Gastrocnemius medialis (tissue), 4 donors: ENCODE results near the gene MTARC2. TPM values are rescaled to one million over a fixed set of nuclear protein-coding genes. Genes with fewer than 3 reads are reported as not detected.

ENCODE experiments used
- ATAC-seq, 2 donors: fragments of 150-250 bp; one replicate each; pipeline ENCODE4 v1.9.1; 2016
- DNase-seq, 2 donors: peaks; one replicate each; pipeline ENCODE4 v3.0.0-alpha.2; 2019
- H3K27ac ChIP-seq, 4 donors: fragments of 200-600 bp; sonication (generic); 1 replicate in 1 of 4; 2 replicates in 3 of 4; pipeline ENCODE4 v1.5.1; 2016 to 2018; ENCODE audit warnings: mild to moderate bottlenecking in 2 of 4, moderate library complexity in 1 of 4
- H3K27me3 ChIP-seq, 3 donors: fragments of 200-600 bp; sonication (generic) in 2 of 3; 1 replicate in 1 of 3; 2 replicates in 2 of 3; pipeline versions ENCODE4 v1.5.1 to v1.6.0; 2016 to 2019; ENCODE audit warnings: mild to moderate bottlenecking in 1 of 3, moderate library complexity in 1 of 3
- H3K36me3 ChIP-seq, 2 donors: fragments of 200-600 bp; sonication (generic) in 1 of 2; one replicate each; pipeline ENCODE4 v1.5.1; 2017 to 2018
- H3K4me1 ChIP-seq, 2 donors: fragments of 200-600 bp; sonication (generic) in 1 of 2; one replicate each; pipeline ENCODE4 v1.5.1; 2016 to 2017; ENCODE audit warnings: mild to moderate bottlenecking in 2 of 2
- H3K4me3 ChIP-seq, 4 donors: fragments of 200-600 bp; sonication (generic) in 3 of 4; 1 replicate in 1 of 4; 2 replicates in 3 of 4; pipeline ENCODE4 v1.5.1; 2016 to 2019; ENCODE audit warnings: mild to moderate bottlenecking in 2 of 4
- H3K9me3 ChIP-seq, 3 donors: fragments of 200-600 bp; sonication (generic) in 2 of 3; 1 replicate in 1 of 3; 2 replicates in 2 of 3; pipeline ENCODE4 v1.5.1; 2016 to 2019
- POLR2A ChIP-seq, 2 donors: fragments of 450-650 bp; IDR thresholded peaks; one replicate each; pipeline ENCODE4 v1.6.1; 2017; ENCODE audit warnings: antibody characterized with exemption in 2 of 2, mild to moderate bottlenecking in 2 of 2, moderate library complexity in 2 of 2
- in situ Hi-C, 4 donors: fragments of 200-750 bp; cut with MboI; loops; one replicate each; pipeline versions ENCODE4 v1.15.0 to v1.8.0; 2017; ENCODE audit warnings: low sequenced_read_pairs in 4 of 4
- intact Hi-C: fragments of 100-400 bp; cut with DNase I; formaldehyde crosslinking; loops from one replicate; pipeline ENCODE4 v1.15.1; 2023; ENCODE audit warnings: low total_unique reads
- total RNA-seq, 4 donors: library from RNA; depleted of rRNA; stranded (reverse); fragments of >200 nt; gene quantifications; one replicate each; pipeline versions ENCODE4 v1.1.0 to v1.2.3, GENCODE V29; 2016
- TF ChIP-seq, protein P1 (sequence below), 5 experiments: fragments of 450-650 bp in 3 of 5; fragments of 200-600 bp in 2 of 5; sonication (generic) in 2 of 5; IDR thresholded peaks in 4 of 5; conservative IDR thresholded peaks in 1 of 5; 1 replicate in 4 of 5; 2 replicates in 1 of 5; pipeline ENCODE4 v1.5.1; 2016 to 2019; ENCODE audit warnings: antibody characterized with exemption in 5 of 5, mild to moderate bottlenecking in 3 of 5, moderate library complexity in 3 of 5

The MTARC2 gene
- total RNA-seq, 4 donors from 2014 or later = 5.8 to 12.0 (median 7.3) TPM

DNA sequence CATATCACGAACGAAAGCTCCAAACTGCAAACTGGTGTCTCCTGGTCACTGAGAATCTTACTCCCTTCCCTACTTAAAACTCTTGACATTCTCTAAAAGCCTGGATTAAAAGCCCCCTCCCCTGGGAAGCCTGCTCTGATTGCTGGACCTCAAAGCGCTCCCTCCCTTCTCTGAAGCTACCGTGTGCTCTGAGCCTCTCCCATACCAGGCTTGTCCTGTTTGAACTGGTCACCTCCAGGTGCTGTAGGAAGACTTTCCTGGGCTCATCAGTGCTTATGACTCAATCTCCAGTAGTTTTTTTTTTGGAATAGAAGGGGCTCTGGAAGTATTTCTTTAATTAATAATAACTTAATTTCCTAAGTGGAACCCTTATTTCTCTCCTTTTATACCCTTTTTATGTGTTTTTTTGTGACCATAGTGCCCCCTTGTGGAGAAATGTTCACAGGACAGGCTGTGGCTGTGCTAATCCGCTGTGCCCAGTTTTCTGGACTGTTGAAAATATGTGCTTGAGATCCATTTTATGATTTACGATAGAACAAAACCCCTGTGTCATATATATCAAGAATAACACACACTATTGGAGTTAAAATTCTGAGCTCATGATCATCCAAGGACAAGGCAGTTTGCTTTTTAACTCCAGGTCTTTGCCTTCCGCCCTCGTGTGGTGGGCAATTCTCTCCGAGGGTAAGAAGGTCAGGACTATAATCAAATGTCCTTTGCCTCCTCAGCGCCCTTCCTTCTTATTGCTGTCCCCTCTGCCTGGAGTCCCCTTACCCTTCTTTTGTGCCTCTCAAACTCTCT lies 55.5 kb downstream of the MTARC2 start:
- in situ Hi-C loops = loop anchor here in 1 of 4 donors (10.0 to 25.0 kb wide), 2 partner anchors 401 to 634 kb away; no protein-coding TSS in a partner anchor
- intact Hi-C loops = no loop called here
- TF ChIP-seq, protein P1, sequence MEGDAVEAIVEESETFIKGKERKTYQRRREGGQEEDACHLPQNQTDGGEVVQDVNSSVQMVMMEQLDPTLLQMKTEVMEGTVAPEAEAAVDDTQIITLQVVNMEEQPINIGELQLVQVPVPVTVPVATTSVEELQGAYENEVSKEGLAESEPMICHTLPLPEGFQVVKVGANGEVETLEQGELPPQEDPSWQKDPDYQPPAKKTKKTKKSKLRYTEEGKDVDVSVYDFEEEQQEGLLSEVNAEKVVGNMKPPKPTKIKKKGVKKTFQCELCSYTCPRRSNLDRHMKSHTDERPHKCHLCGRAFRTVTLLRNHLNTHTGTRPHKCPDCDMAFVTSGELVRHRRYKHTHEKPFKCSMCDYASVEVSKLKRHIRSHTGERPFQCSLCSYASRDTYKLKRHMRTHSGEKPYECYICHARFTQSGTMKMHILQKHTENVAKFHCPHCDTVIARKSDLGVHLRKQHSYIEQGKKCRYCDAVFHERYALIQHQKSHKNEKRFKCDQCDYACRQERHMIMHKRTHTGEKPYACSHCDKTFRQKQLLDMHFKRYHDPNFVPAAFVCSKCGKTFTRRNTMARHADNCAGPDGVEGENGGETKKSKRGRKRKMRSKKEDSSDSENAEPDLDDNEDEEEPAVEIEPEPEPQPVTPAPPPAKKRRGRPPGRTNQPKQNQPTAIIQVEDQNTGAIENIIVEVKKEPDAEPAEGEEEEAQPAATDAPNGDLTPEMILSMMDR (IDR thresholded peaks at IDR 0.05 in 4 of 5, conservative IDR thresholded peaks at IDR 0.05 in 1 of 5) = peak; percentile 42 to 76 (median 71)
- TF ChIP-seq POLR2A (IDR thresholded peaks at IDR 0.05) = no peak
- Histone ChIP-seq H3K9me3 (no peaks in the 10 kb centered on the region), H3K36me3 (no peaks in the 10 kb centered on the region), H3K27me3 (no peaks in the 10 kb centered on the region), H3K4me1 (no peaks in the 10 kb centered on the region), H3K27ac (no peak overlapping the region), H3K4me3 (no peak overlapping the region)
- DNase-seq (no peak), ATAC-seq (peak; percentile 48 to 65)

- TF ChIP-seq POLR2A (IDR thresholded peaks at IDR 0.05) = no peak
- TF ChIP-seq, protein P1 (IDR thresholded peaks at IDR 0.05 in 4 of 5, conservative IDR thresholded peaks at IDR 0.05 in 1 of 5) = no peak
- no peaks in the 10 kb centered on the region for H3K27me3 ChIP-seq
- intact Hi-C loops = no loop called here
These were observed 56.1 kb downstream of the MTARC2 start for GRCh38 chr1:220804202-220804586.

DNA sequence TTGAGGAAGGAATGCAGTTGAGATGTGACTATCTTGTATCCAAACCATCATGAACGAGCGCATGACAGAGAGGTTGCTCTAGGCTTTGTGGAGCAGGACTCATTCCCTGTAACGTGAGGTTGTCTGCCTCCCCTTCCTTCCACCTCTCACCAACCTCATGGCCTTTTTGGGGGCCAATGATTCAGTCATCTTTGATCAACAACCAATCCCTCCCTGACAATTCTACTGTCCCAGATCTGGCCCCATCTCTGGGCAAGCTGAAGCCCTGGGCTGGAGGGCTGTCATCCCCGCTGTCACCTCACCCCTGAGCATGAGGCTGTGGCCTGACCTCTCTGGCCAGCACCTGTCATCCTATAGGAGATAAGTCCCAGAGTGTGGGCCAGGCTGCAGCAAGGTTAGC lies 58.3 kb downstream of the MTARC2 start:
- in situ Hi-C loops = loop anchor here in 1 of 4 donors (10.0 to 25.0 kb wide), 2 partner anchors 398 to 631 kb away; no protein-coding TSS in a partner anchor
- ATAC-seq = no peak
- TF ChIP-seq POLR2A (IDR thresholded peaks at IDR 0.05) = no peak
- TF ChIP-seq, protein P1 (IDR thresholded peaks at IDR 0.05 in 4 of 5, conservative IDR thresholded peaks at IDR 0.05 in 1 of 5) = no peak

More at GRCh38 chr1:220804202-220804586, 56.1 kb downstream of the MTARC2 start:
- H3K4me1 ChIP-seq = no peaks in the 10 kb centered on the region
- ATAC-seq = no peak
- no peaks in the 10 kb centered on the region for H3K36me3 ChIP-seq
- no peaks in the 10 kb centered on the region for H3K9me3 ChIP-seq
- DNase-seq = no peak
- in situ Hi-C loops = loop anchor here in 1 of 4 donors (10.0 to 25.0 kb wide), 2 partner anchors 401 to 633 kb away; no protein-coding TSS in a partner anchor
- no peak overlapping the region for H3K27ac ChIP-seq
- no peak overlapping the region for H3K4me3 ChIP-seq

DNA sequence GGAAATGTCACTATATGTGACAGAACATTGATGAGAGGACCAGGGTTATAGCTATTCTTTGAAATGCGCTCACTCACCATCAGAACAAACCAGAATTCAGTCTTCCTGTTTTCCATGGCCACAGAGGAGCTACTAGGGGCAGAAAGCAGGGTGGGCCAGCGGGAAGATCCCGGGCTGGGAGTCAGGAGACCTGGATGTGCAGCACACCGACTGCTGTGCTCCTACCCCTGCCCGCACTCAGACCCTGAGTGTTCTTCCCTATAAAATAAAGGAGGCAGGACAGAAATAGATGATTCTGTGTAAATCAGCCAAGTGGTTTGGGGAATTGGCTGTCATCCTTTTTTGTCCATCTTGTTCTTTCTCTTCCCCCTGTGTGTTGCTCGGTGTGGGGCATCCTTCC lies 59.6 kb downstream of the MTARC2 start:
- intact Hi-C loops = no loop called here

More for the DNA sequence above, 58.3 kb downstream of the MTARC2 start:
- Histone ChIP-seq H3K9me3 (no peaks in the 10 kb centered on the region), H3K36me3 (no peaks in the 10 kb centered on the region), H3K27ac (no peak overlapping the region), H3K4me3 (no peak overlapping the region), H3K27me3 (no peaks in the 10 kb centered on the region), H3K4me1 (no peaks in the 10 kb centered on the region)
- DNase-seq = no peak
- intact Hi-C loops = no loop called here

More for the DNA sequence above, 59.6 kb downstream of the MTARC2 start:
- no peak overlapping the region for H3K4me3 ChIP-seq
- DNase-seq (no peak), ATAC-seq (no peak)
- no peaks in the 10 kb centered on the region for H3K9me3 ChIP-seq
- in situ Hi-C loops = loop anchor here in 1 of 4 donors (10.0 to 25.0 kb wide), 2 partner anchors 397 to 630 kb away; no protein-coding TSS in a partner anchor
- H3K4me1 ChIP-seq = no peaks in the 10 kb centered on the region
- no peak overlapping the region for H3K27ac ChIP-seq
- H3K36me3 ChIP-seq = no peaks in the 10 kb centered on the region
- no peaks in the 10 kb centered on the region for H3K27me3 ChIP-seq
- no peak for TF ChIP-seq POLR2A (IDR thresholded peaks at IDR 0.05)
- TF ChIP-seq, protein P1 (IDR thresholded peaks at IDR 0.05 in 4 of 5, conservative IDR thresholded peaks at IDR 0.05 in 1 of 5) = no peak
